ENCODE results near the gene FABP3. TPM values are rescaled to one million over a fixed set of nuclear protein-coding genes. Genes with fewer than 3 reads are reported as not detected.

Gene FABP3
- 10 to 100 TPM in 5 of 6 donors, 1 to 10 TPM in 1; 4.2 to 98.9 (median 27.2) TPM for total RNA-seq

DNA sequence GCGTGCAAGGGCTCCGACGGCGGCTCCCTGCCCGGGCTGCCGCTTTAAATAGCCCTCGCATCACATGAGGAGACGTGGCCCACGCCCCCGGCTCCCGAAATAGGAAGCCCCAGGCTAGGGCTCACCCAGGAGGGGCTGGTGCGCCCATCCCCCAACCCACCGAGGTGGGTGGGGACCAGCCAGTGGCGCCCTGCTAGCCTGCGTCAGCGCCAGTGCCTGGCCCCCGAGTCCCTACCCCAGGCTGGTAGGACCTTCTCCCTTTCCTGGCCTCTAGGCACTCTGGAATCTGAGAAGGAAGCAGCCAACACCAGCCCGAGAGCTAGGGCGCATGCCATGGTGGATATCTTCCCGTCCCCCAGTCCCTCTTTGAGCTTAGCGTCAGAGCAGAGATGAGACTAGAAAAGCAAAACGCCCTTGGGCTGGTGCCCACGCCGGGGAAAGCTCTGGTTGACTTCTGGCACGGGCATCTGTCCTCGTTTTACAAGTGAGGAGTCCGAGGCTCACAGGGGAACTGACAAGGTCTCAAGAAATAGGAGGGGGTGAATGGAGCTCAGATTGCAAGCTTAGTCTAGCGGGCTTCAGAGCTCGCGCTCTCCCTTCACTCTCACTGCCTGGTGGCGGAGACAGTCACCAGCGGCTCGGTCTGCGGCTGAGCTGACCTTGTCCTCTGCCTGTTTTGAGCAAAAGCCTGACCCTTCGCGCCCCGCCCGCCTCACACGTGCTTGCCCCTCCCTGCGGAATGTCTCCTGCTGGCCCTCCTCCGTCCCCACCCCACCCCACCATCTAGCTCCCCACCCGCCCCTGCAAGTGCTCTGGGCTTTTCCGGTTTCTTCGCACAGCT, at the start of gene FABP3:
Gene FABP3, minus strand, starts transcription at position 21 of the 841 bp plus-strand sequence. CDS start 62 bp downstream, outside the sequence.
- Histone ChIP-seq H3K36me3 (no peaks in the 10 kb centered on the region), H3K4me1 (peaks cover 11 to 28% (median 23%) of the 10 kb centered on the region in 4 donors), H3K27ac (peak within 1 kb of the TSS; percentile 45 to 80 (median 71)), H3K4me3 (peak within 1 kb of the TSS in 3 of 4 donors; percentile 29 to 46 (median 44)), H3K27me3 (no peaks in the 10 kb centered on the region), H3K9me3 (no peaks in the 10 kb centered on the region)
- ATAC-seq (ENCODE audit: low FRiP score in 2 of 2) (peak; percentile 76 to 91), DNase-seq (peak; percentile 82 to 91)
- WGBS, 2 donors = 0 to 3% methylated on average over 16 to 32 of the region's 44 CpGs
- TF ChIP-seq POLR2AphosphoS5 (IDR thresholded peaks at IDR 0.05) (peak in 1 of 2 donors; percentile 55), POLR2A (IDR thresholded peaks at IDR 0.05) (peak in 1 of 4 donors; percentile 60), EP300 (IDR thresholded peaks at IDR 0.05) (no peak)
- TF ChIP-seq, protein P1, sequence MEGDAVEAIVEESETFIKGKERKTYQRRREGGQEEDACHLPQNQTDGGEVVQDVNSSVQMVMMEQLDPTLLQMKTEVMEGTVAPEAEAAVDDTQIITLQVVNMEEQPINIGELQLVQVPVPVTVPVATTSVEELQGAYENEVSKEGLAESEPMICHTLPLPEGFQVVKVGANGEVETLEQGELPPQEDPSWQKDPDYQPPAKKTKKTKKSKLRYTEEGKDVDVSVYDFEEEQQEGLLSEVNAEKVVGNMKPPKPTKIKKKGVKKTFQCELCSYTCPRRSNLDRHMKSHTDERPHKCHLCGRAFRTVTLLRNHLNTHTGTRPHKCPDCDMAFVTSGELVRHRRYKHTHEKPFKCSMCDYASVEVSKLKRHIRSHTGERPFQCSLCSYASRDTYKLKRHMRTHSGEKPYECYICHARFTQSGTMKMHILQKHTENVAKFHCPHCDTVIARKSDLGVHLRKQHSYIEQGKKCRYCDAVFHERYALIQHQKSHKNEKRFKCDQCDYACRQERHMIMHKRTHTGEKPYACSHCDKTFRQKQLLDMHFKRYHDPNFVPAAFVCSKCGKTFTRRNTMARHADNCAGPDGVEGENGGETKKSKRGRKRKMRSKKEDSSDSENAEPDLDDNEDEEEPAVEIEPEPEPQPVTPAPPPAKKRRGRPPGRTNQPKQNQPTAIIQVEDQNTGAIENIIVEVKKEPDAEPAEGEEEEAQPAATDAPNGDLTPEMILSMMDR (IDR thresholded peaks at IDR 0.05) = peak in 1 of 6 experiments; percentile 23

GRCh38 chr1:31421371-31422040, 48.6 kb upstream of the FABP3 start:
- TF ChIP-seq, protein P1 (IDR thresholded peaks at IDR 0.05) = peak in 1 of 6 experiments; percentile 8
- no peak for TF ChIP-seq POLR2AphosphoS5 (IDR thresholded peaks at IDR 0.05)
- H3K4me1 ChIP-seq = peaks cover 0 to 8% (median 5%) of the 10 kb centered on the region in 4 donors
- no peaks in the 10 kb centered on the region for H3K9me3 ChIP-seq
- no peak for DNase-seq
- WGBS, 2 donors = 50 to 64% methylated on average over 9 of the region's 9 CpGs
- no peaks in the 10 kb centered on the region for H3K36me3 ChIP-seq
- H3K27ac ChIP-seq = no peak overlapping the region
- no peak overlapping the region for H3K4me3 ChIP-seq
- H3K27me3 ChIP-seq = no peaks in the 10 kb centered on the region
- ATAC-seq (ENCODE audit: low FRiP score in 2 of 2) = no peak

GRCh38 chr1:31420716-31421115, 47.8 kb upstream of the FABP3 start:
- H3K27me3 ChIP-seq = no peaks in the 10 kb centered on the region
- ATAC-seq (ENCODE audit: low FRiP score in 2 of 2) (no peak), DNase-seq (no peak)
- TF ChIP-seq, protein P1 (IDR thresholded peaks at IDR 0.05) = no peak
- TF ChIP-seq POLR2A (IDR thresholded peaks at IDR 0.05) (no peak), POLR2AphosphoS5 (IDR thresholded peaks at IDR 0.05) (no peak), EP300 (IDR thresholded peaks at IDR 0.05) (no peak)
- WGBS, 2 donors = 87 to 90% methylated on average over 5 of the region's 5 CpGs
- H3K4me1 ChIP-seq = peaks cover 0 to 8% (median 5%) of the 10 kb centered on the region in 4 donors
- no peak overlapping the region for H3K4me3 ChIP-seq
- no peaks in the 10 kb centered on the region for H3K36me3 ChIP-seq
- no peaks in the 10 kb centered on the region for H3K9me3 ChIP-seq
- H3K27ac ChIP-seq = no peak overlapping the region

GRCh38 chr1:31418626-31419323, 45.9 kb upstream of the FABP3 start:
- Histone ChIP-seq H3K9me3 (no peaks in the 10 kb centered on the region), H3K27ac (no peak overlapping the region), H3K36me3 (no peaks in the 10 kb centered on the region), H3K4me3 (no peak overlapping the region), H3K27me3 (no peaks in the 10 kb centered on the region), H3K4me1 (peaks cover 4 to 15% (median 12%) of the 10 kb centered on the region in 4 donors)
- TF ChIP-seq, protein P1 (IDR thresholded peaks at IDR 0.05) = no peak
- TF ChIP-seq POLR2A (IDR thresholded peaks at IDR 0.05) = no peak
- DNase-seq = no peak
- 71 to 85% methylated on average over 4 of the region's 4 CpGs for WGBS, 2 donors
- ATAC-seq (ENCODE audit: low FRiP score in 2 of 2) = no peak
